Measurements from ENCODE around the gene MALAT1.

The MALAT1 gene

GRCh38 chr11:65538915-65539743 lies 40.3 kb downstream of the MALAT1 start:
- no peak for DNase-seq (ENCODE audit: low read depth)
- Histone ChIP-seq H3K9me3 (ENCODE audit: control insufficient read depth, low read length) (no peaks in the 10 kb centered on the region), H3K36me3 (ENCODE audit: control insufficient read depth, insufficient read depth, low read length, severe bottlenecking) (peaks cover 35% of the 10 kb centered on the region)

GRCh38 chr11:65539744-65540289 lies 41.0 kb downstream of the MALAT1 start:
- Histone ChIP-seq H3K4me1 (ENCODE audit: control insufficient read depth, insufficient read depth, low read length) (peaks cover 12% of the 10 kb centered on the region), H3K9me3 (ENCODE audit: control insufficient read depth, low read length) (no peaks in the 10 kb centered on the region), H3K9ac (ENCODE audit: low read length) (peak overlapping the region; percentile 84), H3K27me3 (replicated peaks; ENCODE audit: control insufficient read depth, insufficient read depth, low read length) (no peaks in the 10 kb centered on the region), H3K36me3 (ENCODE audit: control insufficient read depth, insufficient read depth, low read length, severe bottlenecking) (peaks cover 35% of the 10 kb centered on the region), H3K4me3 (ENCODE audit: low read length) (peak overlapping the region; percentile 80)
- DNase-seq (ENCODE audit: low read depth): no peak

More at GRCh38 chr11:65538915-65539743, 40.3 kb downstream of the MALAT1 start:
- peak overlapping the region; percentile 84 for H3K9ac ChIP-seq (ENCODE audit: low read length)
- H3K27me3 ChIP-seq (replicated peaks; ENCODE audit: control insufficient read depth, insufficient read depth, low read length): no peaks in the 10 kb centered on the region
- peaks cover 12% of the 10 kb centered on the region for H3K4me1 ChIP-seq (ENCODE audit: control insufficient read depth, insufficient read depth, low read length)
- no peak overlapping the region for H3K4me3 ChIP-seq (ENCODE audit: low read length)

- H3K9ac ChIP-seq (ENCODE audit: low read length): peak overlapping the region; percentile 84
- H3K27me3 ChIP-seq (replicated peaks; ENCODE audit: control insufficient read depth, insufficient read depth, low read length): no peaks in the 10 kb centered on the region
- H3K9me3 ChIP-seq (ENCODE audit: control insufficient read depth, low read length): no peaks in the 10 kb centered on the region
- H3K36me3 ChIP-seq (ENCODE audit: control insufficient read depth, insufficient read depth, low read length, severe bottlenecking): peaks cover 34% of the 10 kb centered on the region
- peaks cover 12% of the 10 kb centered on the region for H3K4me1 ChIP-seq (ENCODE audit: control insufficient read depth, insufficient read depth, low read length)
- peak; percentile 95 for DNase-seq (ENCODE audit: low read depth)
- H3K4me3 ChIP-seq (ENCODE audit: low read length): peak overlapping the region; percentile 80
Measured at GRCh38 chr11:65540290-65541092, 41.6 kb downstream of the MALAT1 start.

GRCh38 chr11:65541093-65541982 lies 42.5 kb downstream of the MALAT1 start:
- no peak for DNase-seq (ENCODE audit: low read depth)
- H3K27me3 ChIP-seq (replicated peaks; ENCODE audit: control insufficient read depth, insufficient read depth, low read length): no peaks in the 10 kb centered on the region
- H3K9me3 ChIP-seq (ENCODE audit: control insufficient read depth, low read length): no peaks in the 10 kb centered on the region
- peak overlapping the region; percentile 84 for H3K9ac ChIP-seq (ENCODE audit: low read length)
- H3K36me3 ChIP-seq (ENCODE audit: control insufficient read depth, insufficient read depth, low read length, severe bottlenecking): peaks cover 26% of the 10 kb centered on the region
- H3K4me1 ChIP-seq (ENCODE audit: control insufficient read depth, insufficient read depth, low read length): peaks cover 12% of the 10 kb centered on the region
- H3K4me3 ChIP-seq (ENCODE audit: low read length): peak overlapping the region; percentile 80

- H3K4me1 ChIP-seq (ENCODE audit: control insufficient read depth, insufficient read depth, low read length): peaks cover 12% of the 10 kb centered on the region
- H3K4me3 ChIP-seq (ENCODE audit: low read length): no peak overlapping the region
- DNase-seq (ENCODE audit: low read depth): no peak
- no peaks in the 10 kb centered on the region for H3K27me3 ChIP-seq (replicated peaks; ENCODE audit: control insufficient read depth, insufficient read depth, low read length)
- H3K36me3 ChIP-seq (ENCODE audit: control insufficient read depth, insufficient read depth, low read length, severe bottlenecking): peaks cover 12% of the 10 kb centered on the region
- H3K9ac ChIP-seq (ENCODE audit: low read length): no peak overlapping the region
- no peaks in the 10 kb centered on the region for H3K9me3 ChIP-seq (ENCODE audit: control insufficient read depth, low read length)
Measured at GRCh38 chr11:65542738-65543390, 44.0 kb downstream of the MALAT1 start.

- no peak for DNase-seq (ENCODE audit: low read depth)
- H3K9ac ChIP-seq (ENCODE audit: low read length): no peak overlapping the region
- H3K27me3 ChIP-seq (replicated peaks; ENCODE audit: control insufficient read depth, insufficient read depth, low read length): no peaks in the 10 kb centered on the region
- peaks cover 11% of the 10 kb centered on the region for H3K36me3 ChIP-seq (ENCODE audit: control insufficient read depth, insufficient read depth, low read length, severe bottlenecking)
- H3K4me1 ChIP-seq (ENCODE audit: control insufficient read depth, insufficient read depth, low read length): peaks cover 7% of the 10 kb centered on the region
- H3K9me3 ChIP-seq (ENCODE audit: control insufficient read depth, low read length): no peaks in the 10 kb centered on the region
- no peak overlapping the region for H3K4me3 ChIP-seq (ENCODE audit: low read length)
Measured at GRCh38 chr11:65545853-65546216, 47.0 kb downstream of the MALAT1 start.

GRCh38 chr11:65546217-65546958 lies 47.5 kb downstream of the MALAT1 start:
- H3K9me3 ChIP-seq (ENCODE audit: control insufficient read depth, low read length): no peaks in the 10 kb centered on the region
- H3K36me3 ChIP-seq (ENCODE audit: control insufficient read depth, insufficient read depth, low read length, severe bottlenecking): peaks cover 12% of the 10 kb centered on the region
- H3K27me3 ChIP-seq (replicated peaks; ENCODE audit: control insufficient read depth, insufficient read depth, low read length): no peaks in the 10 kb centered on the region
- H3K4me1 ChIP-seq (ENCODE audit: control insufficient read depth, insufficient read depth, low read length): peaks cover 2% of the 10 kb centered on the region
- H3K9ac ChIP-seq (ENCODE audit: low read length): no peak overlapping the region
- DNase-seq (ENCODE audit: low read depth): no peak
- H3K4me3 ChIP-seq (ENCODE audit: low read length): no peak overlapping the region

- Histone ChIP-seq H3K36me3 (ENCODE audit: control insufficient read depth, insufficient read depth, low read length, severe bottlenecking) (peaks cover 20% of the 10 kb centered on the region), H3K9me3 (ENCODE audit: control insufficient read depth, low read length) (no peaks in the 10 kb centered on the region), H3K9ac (ENCODE audit: low read length) (no peak overlapping the region), H3K4me3 (ENCODE audit: low read length) (no peak overlapping the region), H3K27me3 (replicated peaks; ENCODE audit: control insufficient read depth, insufficient read depth, low read length) (no peaks in the 10 kb centered on the region), H3K4me1 (ENCODE audit: control insufficient read depth, insufficient read depth, low read length) (no peaks in the 10 kb centered on the region)
- DNase-seq (ENCODE audit: low read depth): no peak
Measured at GRCh38 chr11:65547446-65548125, 48.7 kb downstream of the MALAT1 start.

- no peaks in the 10 kb centered on the region for H3K9me3 ChIP-seq (ENCODE audit: control insufficient read depth, low read length)
- H3K4me3 ChIP-seq (ENCODE audit: low read length): no peak overlapping the region
- DNase-seq (ENCODE audit: low read depth): no peak
- H3K27me3 ChIP-seq (replicated peaks; ENCODE audit: control insufficient read depth, insufficient read depth, low read length): no peaks in the 10 kb centered on the region
- no peaks in the 10 kb centered on the region for H3K4me1 ChIP-seq (ENCODE audit: control insufficient read depth, insufficient read depth, low read length)
- peaks cover 17% of the 10 kb centered on the region for H3K36me3 ChIP-seq (ENCODE audit: control insufficient read depth, insufficient read depth, low read length, severe bottlenecking)
- no peak overlapping the region for H3K9ac ChIP-seq (ENCODE audit: low read length)
Measured at GRCh38 chr11:65548395-65548794, 49.5 kb downstream of the MALAT1 start.

Measured in adipocyte (in vitro differentiated cells).